Measurements from ENCODE around the gene ACSM2B.
"Not testable (repeated sequence)": the region's sequence is repeated elsewhere in the genome, so short reads cannot be mapped to it uniquely, and the experiment has no call there.

DNA sequence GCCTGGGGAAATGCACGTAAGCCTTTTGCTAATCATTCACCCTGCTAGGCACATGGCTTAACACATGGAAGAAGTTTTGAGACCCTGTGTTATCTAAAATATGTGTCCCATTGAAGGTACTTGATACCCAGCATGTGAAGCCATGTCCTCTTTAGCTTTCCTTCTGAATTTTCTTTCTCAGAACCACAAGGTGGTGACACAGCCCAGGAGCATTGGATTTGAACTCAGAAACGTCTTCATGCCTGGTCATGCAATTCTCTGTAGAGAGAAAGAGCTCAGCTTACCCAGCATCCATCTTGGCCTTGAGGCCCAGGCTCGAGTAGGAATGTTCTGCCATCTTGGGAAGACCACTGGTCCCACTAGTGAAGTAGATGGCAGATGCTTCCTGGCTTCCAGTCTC is 22.7 kb downstream of the ACSM2B start:
- TF ChIP-seq NR3C1 (IDR thresholded peaks at IDR 0.05); POLR2AphosphoS2 (conservative IDR thresholded peaks at IDR 0.05; ENCODE audit: low read length); HOXB5 (CRISPR knock-in tag; IDR thresholded peaks at IDR 0.05); JUNB (IDR thresholded peaks at IDR 0.05); NFE2L2 (conservative IDR thresholded peaks at IDR 0.05; ENCODE audit: low read length); POLR2A (IDR thresholded peaks at IDR 0.05; ENCODE audit: low read length); PHF8 (IDR thresholded peaks at IDR 0.05; ENCODE audit: borderline replicate concordance, low read depth); CHD2 (IDR thresholded peaks at IDR 0.05; ENCODE audit: low read length, partially characterized antibody); JUN (IDR thresholded peaks at IDR 0.05); CBX8 (IDR thresholded peaks at IDR 0.05); RCOR1 (IDR thresholded peaks at IDR 0.05; ENCODE audit: low read depth, low read length): not testable (repeated sequence)
- TF ChIP-seq, protein P1, sequence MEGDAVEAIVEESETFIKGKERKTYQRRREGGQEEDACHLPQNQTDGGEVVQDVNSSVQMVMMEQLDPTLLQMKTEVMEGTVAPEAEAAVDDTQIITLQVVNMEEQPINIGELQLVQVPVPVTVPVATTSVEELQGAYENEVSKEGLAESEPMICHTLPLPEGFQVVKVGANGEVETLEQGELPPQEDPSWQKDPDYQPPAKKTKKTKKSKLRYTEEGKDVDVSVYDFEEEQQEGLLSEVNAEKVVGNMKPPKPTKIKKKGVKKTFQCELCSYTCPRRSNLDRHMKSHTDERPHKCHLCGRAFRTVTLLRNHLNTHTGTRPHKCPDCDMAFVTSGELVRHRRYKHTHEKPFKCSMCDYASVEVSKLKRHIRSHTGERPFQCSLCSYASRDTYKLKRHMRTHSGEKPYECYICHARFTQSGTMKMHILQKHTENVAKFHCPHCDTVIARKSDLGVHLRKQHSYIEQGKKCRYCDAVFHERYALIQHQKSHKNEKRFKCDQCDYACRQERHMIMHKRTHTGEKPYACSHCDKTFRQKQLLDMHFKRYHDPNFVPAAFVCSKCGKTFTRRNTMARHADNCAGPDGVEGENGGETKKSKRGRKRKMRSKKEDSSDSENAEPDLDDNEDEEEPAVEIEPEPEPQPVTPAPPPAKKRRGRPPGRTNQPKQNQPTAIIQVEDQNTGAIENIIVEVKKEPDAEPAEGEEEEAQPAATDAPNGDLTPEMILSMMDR (IDR thresholded peaks at IDR 0.05): not testable (repeated sequence)
- TF ChIP-seq, protein P2, sequence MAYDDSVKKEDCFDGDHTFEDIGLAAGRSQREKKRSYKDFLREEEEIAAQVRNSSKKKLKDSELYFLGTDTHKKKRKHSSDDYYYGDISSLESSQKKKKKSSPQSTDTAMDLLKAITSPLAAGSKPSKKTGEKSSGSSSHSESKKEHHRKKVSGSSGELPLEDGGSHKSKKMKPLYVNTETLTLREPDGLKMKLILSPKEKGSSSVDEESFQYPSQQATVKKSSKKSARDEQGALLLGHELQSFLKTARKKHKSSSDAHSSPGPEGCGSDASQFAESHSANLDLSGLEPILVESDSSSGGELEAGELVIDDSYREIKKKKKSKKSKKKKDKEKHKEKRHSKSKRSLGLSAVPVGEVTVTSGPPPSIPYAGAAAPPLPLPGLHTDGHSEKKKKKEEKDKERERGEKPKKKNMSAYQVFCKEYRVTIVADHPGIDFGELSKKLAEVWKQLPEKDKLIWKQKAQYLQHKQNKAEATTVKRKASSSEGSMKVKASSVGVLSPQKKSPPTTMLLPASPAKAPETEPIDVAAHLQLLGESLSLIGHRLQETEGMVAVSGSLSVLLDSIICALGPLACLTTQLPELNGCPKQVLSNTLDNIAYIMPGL (CRISPR knock-in tag; IDR thresholded peaks at IDR 0.05; ENCODE audit: borderline replicate concordance): not testable (repeated sequence)

All from A549 (cell line).